ENCODE data around the gene IKZF1.

DNA sequence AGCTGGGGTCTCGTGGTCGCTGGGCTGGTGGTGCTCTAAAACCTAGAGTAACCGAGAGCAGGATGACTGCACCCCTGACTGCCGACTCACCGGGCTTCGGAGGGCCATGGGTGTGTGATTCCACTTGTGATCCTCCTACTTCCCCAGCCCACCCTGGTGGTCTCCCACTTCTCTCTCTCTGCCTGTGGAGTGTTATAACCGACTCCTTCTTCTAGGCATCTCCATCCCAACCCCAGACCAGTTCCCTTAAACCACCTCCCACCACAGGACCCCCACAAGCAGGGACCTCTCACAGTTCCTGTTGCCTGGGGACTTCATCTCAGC lies 52.4 kb downstream of the IKZF1 start:
- TF ChIP-seq, protein P1, sequence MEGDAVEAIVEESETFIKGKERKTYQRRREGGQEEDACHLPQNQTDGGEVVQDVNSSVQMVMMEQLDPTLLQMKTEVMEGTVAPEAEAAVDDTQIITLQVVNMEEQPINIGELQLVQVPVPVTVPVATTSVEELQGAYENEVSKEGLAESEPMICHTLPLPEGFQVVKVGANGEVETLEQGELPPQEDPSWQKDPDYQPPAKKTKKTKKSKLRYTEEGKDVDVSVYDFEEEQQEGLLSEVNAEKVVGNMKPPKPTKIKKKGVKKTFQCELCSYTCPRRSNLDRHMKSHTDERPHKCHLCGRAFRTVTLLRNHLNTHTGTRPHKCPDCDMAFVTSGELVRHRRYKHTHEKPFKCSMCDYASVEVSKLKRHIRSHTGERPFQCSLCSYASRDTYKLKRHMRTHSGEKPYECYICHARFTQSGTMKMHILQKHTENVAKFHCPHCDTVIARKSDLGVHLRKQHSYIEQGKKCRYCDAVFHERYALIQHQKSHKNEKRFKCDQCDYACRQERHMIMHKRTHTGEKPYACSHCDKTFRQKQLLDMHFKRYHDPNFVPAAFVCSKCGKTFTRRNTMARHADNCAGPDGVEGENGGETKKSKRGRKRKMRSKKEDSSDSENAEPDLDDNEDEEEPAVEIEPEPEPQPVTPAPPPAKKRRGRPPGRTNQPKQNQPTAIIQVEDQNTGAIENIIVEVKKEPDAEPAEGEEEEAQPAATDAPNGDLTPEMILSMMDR (conservative IDR thresholded peaks at IDR 0.05; ENCODE audit: low read depth, low read length): no peak
- no peak for TF ChIP-seq EZH2 (IDR thresholded peaks at IDR 0.05; ENCODE audit: borderline replicate concordance, low read depth, low read length, poor library complexity, severe bottlenecking)

Measured in A673 (cell line).